ENCODE results near the gene TAS2R40.

DNA sequence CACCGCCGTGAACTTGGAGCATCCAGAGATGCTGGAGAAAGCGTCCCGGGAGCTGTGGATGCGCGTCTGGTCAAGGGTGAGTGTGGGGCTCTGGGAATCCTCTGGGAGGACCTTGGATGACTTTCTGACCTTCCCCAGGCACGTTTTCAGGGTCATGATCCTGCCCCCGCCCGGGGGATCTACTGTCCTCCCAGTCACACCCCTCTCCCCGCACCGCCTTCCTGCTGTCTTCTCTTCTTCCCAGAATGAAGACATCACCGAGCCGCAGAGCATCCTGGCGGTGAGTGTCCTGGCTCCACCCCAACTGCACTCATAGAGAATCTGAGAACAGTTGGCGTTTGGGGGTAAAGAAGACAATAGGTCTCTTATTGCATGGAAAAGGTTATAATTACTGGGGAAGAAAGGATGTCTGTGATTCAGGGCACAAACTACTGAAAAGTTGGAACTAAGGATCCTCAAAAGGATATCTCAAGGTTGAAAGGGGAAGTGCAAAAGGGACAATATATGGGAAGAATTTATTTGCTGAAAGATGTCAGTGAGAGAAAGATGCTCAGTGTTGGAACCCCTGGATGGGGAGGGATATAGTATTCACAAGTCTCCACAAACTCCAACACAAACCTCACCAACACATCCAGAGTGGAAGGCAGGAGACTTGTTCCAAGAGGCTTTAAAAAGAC lies 43.3 kb downstream of the TAS2R40 start:
- TF ChIP-seq, protein P1, sequence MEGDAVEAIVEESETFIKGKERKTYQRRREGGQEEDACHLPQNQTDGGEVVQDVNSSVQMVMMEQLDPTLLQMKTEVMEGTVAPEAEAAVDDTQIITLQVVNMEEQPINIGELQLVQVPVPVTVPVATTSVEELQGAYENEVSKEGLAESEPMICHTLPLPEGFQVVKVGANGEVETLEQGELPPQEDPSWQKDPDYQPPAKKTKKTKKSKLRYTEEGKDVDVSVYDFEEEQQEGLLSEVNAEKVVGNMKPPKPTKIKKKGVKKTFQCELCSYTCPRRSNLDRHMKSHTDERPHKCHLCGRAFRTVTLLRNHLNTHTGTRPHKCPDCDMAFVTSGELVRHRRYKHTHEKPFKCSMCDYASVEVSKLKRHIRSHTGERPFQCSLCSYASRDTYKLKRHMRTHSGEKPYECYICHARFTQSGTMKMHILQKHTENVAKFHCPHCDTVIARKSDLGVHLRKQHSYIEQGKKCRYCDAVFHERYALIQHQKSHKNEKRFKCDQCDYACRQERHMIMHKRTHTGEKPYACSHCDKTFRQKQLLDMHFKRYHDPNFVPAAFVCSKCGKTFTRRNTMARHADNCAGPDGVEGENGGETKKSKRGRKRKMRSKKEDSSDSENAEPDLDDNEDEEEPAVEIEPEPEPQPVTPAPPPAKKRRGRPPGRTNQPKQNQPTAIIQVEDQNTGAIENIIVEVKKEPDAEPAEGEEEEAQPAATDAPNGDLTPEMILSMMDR (IDR thresholded peaks at IDR 0.05), result no peak
- TF ChIP-seq KDM1A (IDR thresholded peaks at IDR 0.05; ENCODE audit: low read depth) (no peak), CHD2 (IDR thresholded peaks at IDR 0.05; ENCODE audit: low read length, partially characterized antibody) (no peak), POLR2A (IDR thresholded peaks at IDR 0.05; ENCODE audit: low read length) (no peak)
- TF ChIP-seq, protein P2, sequence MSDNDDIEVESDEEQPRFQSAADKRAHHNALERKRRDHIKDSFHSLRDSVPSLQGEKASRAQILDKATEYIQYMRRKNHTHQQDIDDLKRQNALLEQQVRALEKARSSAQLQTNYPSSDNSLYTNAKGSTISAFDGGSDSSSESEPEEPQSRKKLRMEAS (IDR thresholded peaks at IDR 0.05), result no peak

Data from A549 (cell line).